Gastroesophageal sphincter (tissue), 4 donors: ENCODE data around the gene KDM4E. TPM values are rescaled to one million over a fixed set of nuclear protein-coding genes. Genes with fewer than 3 reads are reported as not detected.
"Not testable (repeated sequence)": the region's sequence is repeated elsewhere in the genome, so short reads cannot be mapped to it uniquely, and the experiment has no call there.

Experiments
- ATAC-seq: fragments of 150-250 bp; one replicate; pipeline ENCODE4 v1.9.1; 2016; ENCODE audit warnings: mild to moderate bottlenecking, moderate library complexity
- H3K27ac ChIP-seq, 4 donors: fragments of 200-600 bp; sonication (generic) in 3 of 4; 1 replicate in 3 of 4; 2 replicates in 1 of 4; pipeline ENCODE4 v1.5.1; 2016 to 2019
- H3K27me3 ChIP-seq: fragments of 200-600 bp; sonication (generic); one replicate; pipeline ENCODE4 v1.5.1; 2019
- H3K36me3 ChIP-seq, 2 donors: fragments of 200-600 bp; sonication (generic); one replicate each; pipeline ENCODE4 v1.5.1; 2019; ENCODE audit warnings: control low read depth in 1 of 2
- H3K4me1 ChIP-seq, 3 donors: fragments of 200-600 bp; sonication (generic); 1 replicate in 2 of 3; 2 replicates in 1 of 3; pipeline ENCODE4 v1.5.1; 2016 to 2019; ENCODE audit warnings: control low read depth in 2 of 3
- H3K4me3 ChIP-seq, 2 donors: fragments of 200-600 bp; sonication (generic); one replicate each; pipeline ENCODE4 v1.5.1; 2019; ENCODE audit warnings: mild to moderate bottlenecking in 1 of 2, moderate library complexity in 1 of 2
- H3K9me3 ChIP-seq, 3 donors: fragments of 200-600 bp; sonication (generic); one replicate each; pipeline ENCODE4 v1.5.1; 2017 to 2019; ENCODE audit warnings: control low read depth in 2 of 3
- CTCF ChIP-seq, 4 experiments: fragments of 200-600 bp in 2 of 4; fragments of 450-650 bp in 2 of 4; sonication (generic) in 1 of 4; IDR thresholded peaks; one replicate each; pipeline ENCODE4 v1.5.1; 2017 to 2019; ENCODE audit warnings: antibody characterized with exemption in 4 of 4, mild to moderate bottlenecking in 2 of 4, moderate library complexity in 2 of 4
- EP300 ChIP-seq: sonication (generic); formaldehyde crosslinking; IDR thresholded peaks from one replicate; pipeline ENCODE4 v1.6.1; 2017; ENCODE audit warnings: antibody characterized with exemption, mild to moderate bottlenecking
- POLR2A ChIP-seq, 2 donors: fragments of 450-650 bp; IDR thresholded peaks; one replicate each; pipeline ENCODE4 v1.6.1; 2017; ENCODE audit warnings: antibody characterized with exemption in 2 of 2, mild to moderate bottlenecking in 2 of 2, moderate library complexity in 1 of 2
- POLR2AphosphoS5 ChIP-seq: sonication (generic); formaldehyde crosslinking; IDR thresholded peaks from one replicate; pipeline ENCODE4 v1.6.1; 2017; ENCODE audit warnings: antibody characterized with exemption
- WGBS, 2 donors: methylation state at CpG; one replicate each; pipeline ENCODE4 v1.1.5; 2018; ENCODE audit warnings: low coverage in 1 of 2; 5-methylcytosine and 5-hydroxymethylcytosine counted together
- total RNA-seq, 4 donors: library from RNA; depleted of rRNA; stranded (reverse); fragments of >200 nt; gene quantifications; one replicate each; pipeline ENCODE4 v1.1.0, GENCODE V29; 2016

The KDM4E gene
- total RNA-seq, 4 donors from 2014 or later = not detected

- H3K4me1 ChIP-seq = no peaks in the 10 kb centered on the region
- TF ChIP-seq EP300 (no peak), POLR2AphosphoS5 (no peak), CTCF (IDR thresholded peaks at IDR 0.05) (no peak), POLR2A (IDR thresholded peaks at IDR 0.05) (no peak)
- H3K36me3 ChIP-seq = no peaks in the 10 kb centered on the region
- no peak for ATAC-seq
- peaks cover 22% of the 10 kb centered on the region for H3K27me3 ChIP-seq
- no peak overlapping the region for H3K4me3 ChIP-seq
- no peaks in the 10 kb centered on the region for H3K9me3 ChIP-seq
- 59 to 72% methylated on average over 2 of the region's 2 CpGs for WGBS, 2 donors
- no peak overlapping the region for H3K27ac ChIP-seq
These were observed 10.3 kb downstream of the KDM4E start for GRCh38 chr11:95035316-95035715.

- not testable (repeated sequence) for H3K4me1 ChIP-seq, H3K36me3 ChIP-seq, H3K9me3 ChIP-seq, H3K27ac ChIP-seq, ATAC-seq
- H3K27me3 ChIP-seq = peaks cover 38% of the 10 kb centered on the region
- 40 to 80% methylated on average over 1 of the region's 71 CpGs for WGBS, 2 donors
- H3K4me3 ChIP-seq = peak overlapping the region in 1 of 2 donors; percentile 44
These were observed 12.4 kb downstream of the KDM4E start for GRCh38 chr11:95037356-95038035.

- no peaks in the 10 kb centered on the region for H3K36me3 ChIP-seq
- no peaks in the 10 kb centered on the region for H3K9me3 ChIP-seq
- TF ChIP-seq POLR2A (IDR thresholded peaks at IDR 0.05) (no peak), EP300 (no peak), POLR2AphosphoS5 (no peak), CTCF (IDR thresholded peaks at IDR 0.05) (no peak)
- no peak for ATAC-seq
- no peaks in the 10 kb centered on the region for H3K4me1 ChIP-seq
- H3K4me3 ChIP-seq = no peak overlapping the region
- 90 to 100% methylated on average over 1 of the region's 1 CpG for WGBS, 2 donors
- peaks cover 53% of the 10 kb centered on the region for H3K27me3 ChIP-seq
- no peak overlapping the region for H3K27ac ChIP-seq
These were observed 17.2 kb downstream of the KDM4E start for GRCh38 chr11:95042239-95042638.

- ATAC-seq = no peak
- Histone ChIP-seq H3K36me3 (no peaks in the 10 kb centered on the region), H3K27ac (no peak overlapping the region), H3K9me3 (no peaks in the 10 kb centered on the region), H3K27me3 (peaks cover 46% of the 10 kb centered on the region), H3K4me1 (no peaks in the 10 kb centered on the region), H3K4me3 (no peak overlapping the region)
- 90% methylated on average over 2 of the region's 3 CpGs; no CpG with 5 or more reads in 1 of the 2 donors for WGBS, 2 donors
- TF ChIP-seq CTCF (IDR thresholded peaks at IDR 0.05) (no peak), POLR2AphosphoS5 (no peak), POLR2A (IDR thresholded peaks at IDR 0.05) (no peak), EP300 (no peak)
These were observed 17.8 kb downstream of the KDM4E start for GRCh38 chr11:95042906-95043305.

- WGBS, 2 donors = 28 to 32% methylated on average over 3 to 4 of the region's 4 CpGs
- peaks cover 40% of the 10 kb centered on the region for H3K27me3 ChIP-seq
- H3K27ac ChIP-seq = no peak overlapping the region
- no peaks in the 10 kb centered on the region for H3K36me3 ChIP-seq
- no peak overlapping the region for H3K4me3 ChIP-seq
- ATAC-seq = no peak
- H3K9me3 ChIP-seq = no peaks in the 10 kb centered on the region
- no peaks in the 10 kb centered on the region for H3K4me1 ChIP-seq
- TF ChIP-seq POLR2A (IDR thresholded peaks at IDR 0.05) (no peak), EP300 (no peak), POLR2AphosphoS5 (no peak), CTCF (IDR thresholded peaks at IDR 0.05) (no peak)
These were observed 19.0 kb downstream of the KDM4E start for GRCh38 chr11:95044010-95044409.
